Endothelial cell of umbilical vein (primary cell): ENCODE data around the gene MYCT1.

Experiments
- EZH2 ChIP-seq: IDR thresholded peaks from 2 replicates; pipeline ENCODE4 v1.6.1; 2012; ENCODE audit warnings: borderline replicate concordance, low read depth, mild to moderate bottlenecking, moderate library complexity, low read length, inconsistent platforms; ENCODE audit not compliant: severe bottlenecking
- POLR2A ChIP-seq: IDR thresholded peaks from 2 replicates; pipeline ENCODE4 v1.6.1; 2012; ENCODE audit warnings: low read depth, mild to moderate bottlenecking, control low read depth, low read length
- POLR2AphosphoS5 ChIP-seq: IDR thresholded peaks from 2 replicates; pipeline ENCODE4 v1.6.1; 2012; ENCODE audit warnings: low read depth, mild to moderate bottlenecking, control low read depth, low read length, moderate library complexity; ENCODE audit not compliant: insufficient read depth
- TF ChIP-seq, protein P1 (sequence below), 2 donors: IDR thresholded peaks; 1 replicate in 1 of 2; 2 replicates in 1 of 2; pipeline ENCODE4 v1.5.1; 2011; ENCODE audit warnings: low read length in 2 of 2, mild to moderate bottlenecking in 2 of 2, moderate library complexity in 2 of 2, control low read depth in 1 of 2, inconsistent platforms in 1 of 2, low read depth in 1 of 2; ENCODE audit not compliant: insufficient read depth in 1 of 2; ENCODE audit errors: extremely low read depth in 1 of 2

DNA sequence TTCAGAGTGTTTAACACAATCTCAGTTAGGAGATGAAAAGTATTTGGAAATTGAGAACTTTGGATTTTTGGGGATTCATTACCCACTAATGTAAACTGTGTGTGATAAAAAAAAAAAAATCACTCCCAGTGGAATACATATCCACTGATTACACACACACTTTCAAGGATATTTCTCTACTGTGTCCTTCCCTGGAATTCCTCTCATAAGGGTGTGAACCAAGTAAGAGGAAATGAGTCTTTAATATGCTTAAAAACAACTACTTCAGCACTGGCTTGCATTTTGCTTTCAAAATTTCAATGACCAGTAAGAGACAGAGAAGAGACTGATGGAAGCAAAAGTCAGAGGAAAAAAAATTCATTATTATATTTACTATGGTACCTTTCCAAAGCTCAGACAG, 24.5 kb upstream of the MYCT1 start:
- TF ChIP-seq, protein P1, sequence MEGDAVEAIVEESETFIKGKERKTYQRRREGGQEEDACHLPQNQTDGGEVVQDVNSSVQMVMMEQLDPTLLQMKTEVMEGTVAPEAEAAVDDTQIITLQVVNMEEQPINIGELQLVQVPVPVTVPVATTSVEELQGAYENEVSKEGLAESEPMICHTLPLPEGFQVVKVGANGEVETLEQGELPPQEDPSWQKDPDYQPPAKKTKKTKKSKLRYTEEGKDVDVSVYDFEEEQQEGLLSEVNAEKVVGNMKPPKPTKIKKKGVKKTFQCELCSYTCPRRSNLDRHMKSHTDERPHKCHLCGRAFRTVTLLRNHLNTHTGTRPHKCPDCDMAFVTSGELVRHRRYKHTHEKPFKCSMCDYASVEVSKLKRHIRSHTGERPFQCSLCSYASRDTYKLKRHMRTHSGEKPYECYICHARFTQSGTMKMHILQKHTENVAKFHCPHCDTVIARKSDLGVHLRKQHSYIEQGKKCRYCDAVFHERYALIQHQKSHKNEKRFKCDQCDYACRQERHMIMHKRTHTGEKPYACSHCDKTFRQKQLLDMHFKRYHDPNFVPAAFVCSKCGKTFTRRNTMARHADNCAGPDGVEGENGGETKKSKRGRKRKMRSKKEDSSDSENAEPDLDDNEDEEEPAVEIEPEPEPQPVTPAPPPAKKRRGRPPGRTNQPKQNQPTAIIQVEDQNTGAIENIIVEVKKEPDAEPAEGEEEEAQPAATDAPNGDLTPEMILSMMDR (IDR thresholded peaks at IDR 0.05; ENCODE audit: extremely low read depth in 1 of 2, insufficient read depth in 1 of 2, low read depth in 1 of 2, low read length in 2 of 2): no peak
- TF ChIP-seq POLR2AphosphoS5: no peak
- TF ChIP-seq EZH2: no peak
- no peak for TF ChIP-seq POLR2A
